Measurements from ENCODE around the gene FBXW8. TPM values are rescaled to one million over a fixed set of nuclear protein-coding genes. Genes with fewer than 3 reads are reported as not detected.

Gene FBXW8
- total RNA-seq = 10 to 100 TPM; 29.3 to 45.5 (median 32.9) TPM

- H3K27me3 ChIP-seq = no peaks in the 10 kb centered on the region
- H3K4me1 ChIP-seq = peaks cover 0 to 17% of the 10 kb centered on the region in 2 donors
- peak; percentile 73 to 79 for DNase-seq
- H3K4me3 ChIP-seq (replicated peaks in 1 of 3) = peak within 1 kb of the TSS; percentile 75 to 88 (median 81)
- TF ChIP-seq POLR2A (IDR thresholded peaks at IDR 0.05) = peak; percentile 27 to 69
- TF ChIP-seq, protein P1, sequence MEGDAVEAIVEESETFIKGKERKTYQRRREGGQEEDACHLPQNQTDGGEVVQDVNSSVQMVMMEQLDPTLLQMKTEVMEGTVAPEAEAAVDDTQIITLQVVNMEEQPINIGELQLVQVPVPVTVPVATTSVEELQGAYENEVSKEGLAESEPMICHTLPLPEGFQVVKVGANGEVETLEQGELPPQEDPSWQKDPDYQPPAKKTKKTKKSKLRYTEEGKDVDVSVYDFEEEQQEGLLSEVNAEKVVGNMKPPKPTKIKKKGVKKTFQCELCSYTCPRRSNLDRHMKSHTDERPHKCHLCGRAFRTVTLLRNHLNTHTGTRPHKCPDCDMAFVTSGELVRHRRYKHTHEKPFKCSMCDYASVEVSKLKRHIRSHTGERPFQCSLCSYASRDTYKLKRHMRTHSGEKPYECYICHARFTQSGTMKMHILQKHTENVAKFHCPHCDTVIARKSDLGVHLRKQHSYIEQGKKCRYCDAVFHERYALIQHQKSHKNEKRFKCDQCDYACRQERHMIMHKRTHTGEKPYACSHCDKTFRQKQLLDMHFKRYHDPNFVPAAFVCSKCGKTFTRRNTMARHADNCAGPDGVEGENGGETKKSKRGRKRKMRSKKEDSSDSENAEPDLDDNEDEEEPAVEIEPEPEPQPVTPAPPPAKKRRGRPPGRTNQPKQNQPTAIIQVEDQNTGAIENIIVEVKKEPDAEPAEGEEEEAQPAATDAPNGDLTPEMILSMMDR (IDR thresholded peaks at IDR 0.05) = no peak
- 0 to 1% methylated on average over 12 to 21 of the region's 82 CpGs for WGBS, 2 donors
- H3K36me3 ChIP-seq = no peaks in the 10 kb centered on the region
- no peaks in the 10 kb centered on the region for H3K9me3 ChIP-seq
- H3K27ac ChIP-seq = peak within 1 kb of the TSS; percentile 86 to 94 (median 93)
- intact Hi-C loops (cut with DNase I) = loop anchor here (10.0 kb wide), 1 partner anchor 206 kb away; no protein-coding TSS in a partner anchor
These were observed at the start of gene FBXW8 for GRCh38 chr12:116910645-116911451. TSS of gene FBXW8 (plus strand) at chr12:116910950. CDS start at chr12:116911038, 88 bp downstream.

DNA sequence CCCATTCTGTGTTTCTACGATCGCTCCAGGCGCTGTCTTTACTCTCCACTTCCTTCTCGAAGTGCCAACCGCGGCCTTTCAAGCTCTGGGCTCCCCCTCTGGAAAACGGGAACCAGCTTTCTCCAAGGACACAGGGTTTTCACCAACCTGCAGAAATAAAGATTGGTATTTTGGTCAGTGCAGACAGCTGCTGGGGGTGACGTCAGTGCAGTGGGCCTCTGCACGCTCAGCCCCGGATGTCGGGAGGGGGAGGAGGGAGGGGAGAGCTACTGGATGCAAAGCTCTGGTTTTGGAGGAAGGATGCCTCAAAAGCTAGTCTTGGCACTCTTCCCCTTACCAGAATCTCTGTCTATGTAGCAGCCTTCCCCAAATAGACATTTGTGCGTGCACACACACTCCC, 49.4 kb upstream of the FBXW8 start:
- WGBS, 2 donors = 43 to 50% methylated on average over 12 of the region's 12 CpGs
- Histone ChIP-seq H3K27ac (no peak overlapping the region), H3K27me3 (no peaks in the 10 kb centered on the region), H3K9me3 (no peaks in the 10 kb centered on the region), H3K4me3 (replicated peaks in 1 of 3) (no peak overlapping the region), H3K4me1 (no peaks in the 10 kb centered on the region), H3K36me3 (no peaks in the 10 kb centered on the region)
- DNase-seq = no peak
- TF ChIP-seq, protein P1 (IDR thresholded peaks at IDR 0.05) = no peak
- TF ChIP-seq POLR2A (IDR thresholded peaks at IDR 0.05) = no peak
- intact Hi-C loops (cut with DNase I) = no loop called here

GRCh38 chr12:116862167-116862566, 48.6 kb upstream of the FBXW8 start:
- WGBS, 2 donors = 95 to 96% methylated on average over 4 of the region's 4 CpGs
- intact Hi-C loops (cut with DNase I) = no loop called here
- TF ChIP-seq, protein P1 (IDR thresholded peaks at IDR 0.05) = no peak
- no peak for TF ChIP-seq POLR2A (IDR thresholded peaks at IDR 0.05)
- H3K9me3 ChIP-seq = no peaks in the 10 kb centered on the region
- no peaks in the 10 kb centered on the region for H3K4me1 ChIP-seq
- no peak overlapping the region for H3K27ac ChIP-seq
- H3K4me3 ChIP-seq (replicated peaks in 1 of 3) = no peak overlapping the region
- H3K36me3 ChIP-seq = no peaks in the 10 kb centered on the region
- H3K27me3 ChIP-seq = no peaks in the 10 kb centered on the region
- no peak for DNase-seq

DNA sequence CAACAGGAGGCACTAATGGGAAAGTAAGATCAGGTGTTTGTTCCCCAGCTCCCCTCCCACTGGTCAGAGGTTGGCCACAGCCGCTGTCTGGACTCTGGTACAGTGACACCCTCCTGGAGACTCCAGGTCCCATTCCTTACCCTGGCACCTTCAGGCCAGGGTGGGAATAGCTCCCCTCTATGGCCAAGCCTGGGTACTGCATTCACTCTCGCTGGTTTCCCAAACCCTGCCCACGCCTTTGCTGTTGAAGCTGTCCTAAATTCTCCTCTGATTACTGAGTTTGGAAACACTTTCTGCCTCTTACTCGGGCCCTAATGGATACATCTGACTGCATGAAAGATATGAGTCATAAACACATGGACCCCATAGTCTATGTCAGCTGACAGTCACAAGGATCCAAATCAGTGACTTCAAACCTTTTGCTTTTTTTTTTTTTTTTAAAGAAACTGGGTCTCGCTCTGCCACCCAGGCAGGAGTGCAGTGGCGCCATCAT, 47.4 kb upstream of the FBXW8 start:
- 40 to 48% methylated on average over 6 of the region's 6 CpGs for WGBS, 2 donors
- Histone ChIP-seq H3K27ac (no peak overlapping the region), H3K27me3 (no peaks in the 10 kb centered on the region), H3K4me1 (no peaks in the 10 kb centered on the region), H3K9me3 (no peaks in the 10 kb centered on the region), H3K36me3 (no peaks in the 10 kb centered on the region), H3K4me3 (replicated peaks in 1 of 3) (no peak overlapping the region)
- TF ChIP-seq POLR2A (IDR thresholded peaks at IDR 0.05) = no peak
- TF ChIP-seq, protein P1 (IDR thresholded peaks at IDR 0.05) = peak in 1 of 6 experiments; percentile 30
- no peak for DNase-seq
- intact Hi-C loops (cut with DNase I) = no loop called here

Data from thyroid gland (tissue), 4 donors.